ENCODE measurements around the gene FCHO2.

FCHO2 gene

DNA sequence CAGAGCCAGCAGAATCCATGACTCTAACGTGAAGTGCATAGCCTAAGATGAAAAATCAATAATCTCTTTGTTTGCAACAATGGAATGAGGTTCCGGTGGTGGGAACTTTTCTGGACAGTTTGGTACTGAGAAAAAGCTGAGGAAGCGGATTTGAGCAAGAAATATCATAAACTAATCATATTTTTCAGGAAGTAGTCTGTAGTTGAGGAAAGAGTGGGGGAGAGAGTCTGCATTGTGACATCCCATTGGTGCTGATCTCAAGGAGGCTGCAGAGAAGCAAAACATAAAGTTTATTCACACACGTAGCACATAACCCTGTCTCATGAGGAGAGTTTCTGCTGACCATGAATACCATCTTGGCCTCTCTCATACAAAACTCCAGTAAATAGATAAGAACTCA is 15.8 kb upstream of the FCHO2 start:
- Histone ChIP-seq H4K20me1 (ENCODE audit: low read depth, low read length) (no peaks in the 10 kb centered on the region), H3K4me3 (ENCODE audit: insufficient read depth, low read length, poor library complexity, severe bottlenecking) (no peak overlapping the region), H3K9ac (ENCODE audit: low read length) (no peak overlapping the region), H3K27me3 (ENCODE audit: low read length) (no peaks in the 10 kb centered on the region), H3F3A (ENCODE audit: insufficient read depth) (no peaks in the 10 kb centered on the region), H2AFZ (ENCODE audit: low read depth, low read length, severe bottlenecking) (no peak overlapping the region), H3K9me2 (replicated peaks; ENCODE audit: insufficient read depth, low read length) (no peaks in the 10 kb centered on the region), H3K36me3 (ENCODE audit: low read length) (no peaks in the 10 kb centered on the region), H3K9me3 (ENCODE audit: insufficient read depth, low read length) (no peaks in the 10 kb centered on the region), H3K4me2 (ENCODE audit: low read depth, low read length, poor library complexity, severe bottlenecking) (no peak overlapping the region), H3K79me2 (ENCODE audit: insufficient read depth, low read length) (no peaks in the 10 kb centered on the region), H3K27ac (ENCODE audit: low read depth, low read length) (no peak overlapping the region)
- TF ChIP-seq CTCF (IDR thresholded peaks at IDR 0.05; ENCODE audit: insufficient read depth, low read length, poor library complexity, severe bottlenecking) = no peak
- no peak for TF ChIP-seq EZH2phosphoT487 (conservative IDR thresholded peaks at IDR 0.05; ENCODE audit: low read length)

DNA sequence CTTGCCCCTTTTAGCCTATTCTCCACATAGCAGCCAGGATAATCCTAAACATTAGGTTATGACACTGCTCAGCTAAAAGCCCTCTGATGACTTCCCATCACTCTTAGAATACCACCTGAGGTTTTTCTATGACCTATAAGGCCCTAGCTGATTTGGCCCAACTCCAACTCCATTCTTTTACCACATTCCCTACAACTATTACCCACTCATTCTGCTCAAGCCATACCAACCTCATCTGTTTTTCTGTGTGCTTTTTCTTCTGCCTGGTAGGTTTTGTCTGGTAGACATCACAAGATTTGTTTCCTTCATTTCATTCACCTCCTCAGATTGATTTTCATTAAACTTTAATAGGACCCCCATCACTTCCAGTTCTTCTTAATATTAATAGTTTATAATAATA is 12.5 kb upstream of the FCHO2 start:
- H3K4me2 ChIP-seq (ENCODE audit: low read depth, low read length, poor library complexity, severe bottlenecking) = no peak overlapping the region
- no peak for TF ChIP-seq CTCF (IDR thresholded peaks at IDR 0.05; ENCODE audit: insufficient read depth, low read length, poor library complexity, severe bottlenecking)
- no peak for TF ChIP-seq EZH2phosphoT487 (conservative IDR thresholded peaks at IDR 0.05; ENCODE audit: low read length)

GRCh38 chr5:72947498-72947897 is 8.3 kb upstream of the FCHO2 start:
- Histone ChIP-seq H3K36me3 (ENCODE audit: low read length) (no peaks in the 10 kb centered on the region), H3K27me3 (ENCODE audit: low read length) (no peaks in the 10 kb centered on the region), H3K79me2 (ENCODE audit: insufficient read depth, low read length) (no peaks in the 10 kb centered on the region), H3K4me2 (ENCODE audit: low read depth, low read length, poor library complexity, severe bottlenecking) (no peak overlapping the region), H2AFZ (ENCODE audit: low read depth, low read length, severe bottlenecking) (no peak overlapping the region), H3K9me3 (ENCODE audit: insufficient read depth, low read length) (no peaks in the 10 kb centered on the region), H4K20me1 (ENCODE audit: low read depth, low read length) (no peaks in the 10 kb centered on the region), H3K4me3 (ENCODE audit: insufficient read depth, low read length, poor library complexity, severe bottlenecking) (no peak overlapping the region), H3K27ac (ENCODE audit: low read depth, low read length) (no peak overlapping the region), H3K9me2 (replicated peaks; ENCODE audit: insufficient read depth, low read length) (no peaks in the 10 kb centered on the region), H3K9ac (ENCODE audit: low read length) (no peak overlapping the region), H3F3A (ENCODE audit: insufficient read depth) (no peaks in the 10 kb centered on the region)
- TF ChIP-seq CTCF (IDR thresholded peaks at IDR 0.05; ENCODE audit: insufficient read depth, low read length, poor library complexity, severe bottlenecking) (no peak), EZH2phosphoT487 (conservative IDR thresholded peaks at IDR 0.05; ENCODE audit: low read length) (no peak)

More for the DNA sequence above, 12.5 kb upstream of the FCHO2 start:
- no peak overlapping the region for H2AFZ ChIP-seq (ENCODE audit: low read depth, low read length, severe bottlenecking)
- no peaks in the 10 kb centered on the region for H3F3A ChIP-seq (ENCODE audit: insufficient read depth)
- no peaks in the 10 kb centered on the region for H3K79me2 ChIP-seq (ENCODE audit: insufficient read depth, low read length)
- H3K36me3 ChIP-seq (ENCODE audit: low read length) = no peaks in the 10 kb centered on the region
- H3K9me3 ChIP-seq (ENCODE audit: insufficient read depth, low read length) = no peaks in the 10 kb centered on the region
- H3K9ac ChIP-seq (ENCODE audit: low read length) = no peak overlapping the region
- no peaks in the 10 kb centered on the region for H4K20me1 ChIP-seq (ENCODE audit: low read depth, low read length)
- H3K9me2 ChIP-seq (replicated peaks; ENCODE audit: insufficient read depth, low read length) = no peaks in the 10 kb centered on the region
- H3K27ac ChIP-seq (ENCODE audit: low read depth, low read length) = no peak overlapping the region
- no peaks in the 10 kb centered on the region for H3K27me3 ChIP-seq (ENCODE audit: low read length)
- H3K4me3 ChIP-seq (ENCODE audit: insufficient read depth, low read length, poor library complexity, severe bottlenecking) = no peak overlapping the region

All from SU-DHL-6 (cell line).